Myocyte (in vitro differentiated cells): ENCODE data around the gene GDF11. TPM values are rescaled to one million over a fixed set of nuclear protein-coding genes. Genes with fewer than 3 reads are reported as not detected.
"Not testable (repeated sequence)": the region's sequence is repeated elsewhere in the genome, so short reads cannot be mapped to it uniquely, and the experiment has no call there.

ENCODE experiments used
- DNase-seq: peaks from one replicate; pipeline ENCODE4 v3.0.0-alpha.2; 2012; ENCODE audit warnings: low read depth
- total RNA-seq: library from RNA; depleted of rRNA; stranded (reverse); fragments of >200 nt; gene quantifications from 2 replicates; pipeline ENCODE4 v1.2.3, GENCODE V29; 2014

The GDF11 gene
- total RNA-seq, 1 donor from 2014 or later = 6.6 TPM

DNA sequence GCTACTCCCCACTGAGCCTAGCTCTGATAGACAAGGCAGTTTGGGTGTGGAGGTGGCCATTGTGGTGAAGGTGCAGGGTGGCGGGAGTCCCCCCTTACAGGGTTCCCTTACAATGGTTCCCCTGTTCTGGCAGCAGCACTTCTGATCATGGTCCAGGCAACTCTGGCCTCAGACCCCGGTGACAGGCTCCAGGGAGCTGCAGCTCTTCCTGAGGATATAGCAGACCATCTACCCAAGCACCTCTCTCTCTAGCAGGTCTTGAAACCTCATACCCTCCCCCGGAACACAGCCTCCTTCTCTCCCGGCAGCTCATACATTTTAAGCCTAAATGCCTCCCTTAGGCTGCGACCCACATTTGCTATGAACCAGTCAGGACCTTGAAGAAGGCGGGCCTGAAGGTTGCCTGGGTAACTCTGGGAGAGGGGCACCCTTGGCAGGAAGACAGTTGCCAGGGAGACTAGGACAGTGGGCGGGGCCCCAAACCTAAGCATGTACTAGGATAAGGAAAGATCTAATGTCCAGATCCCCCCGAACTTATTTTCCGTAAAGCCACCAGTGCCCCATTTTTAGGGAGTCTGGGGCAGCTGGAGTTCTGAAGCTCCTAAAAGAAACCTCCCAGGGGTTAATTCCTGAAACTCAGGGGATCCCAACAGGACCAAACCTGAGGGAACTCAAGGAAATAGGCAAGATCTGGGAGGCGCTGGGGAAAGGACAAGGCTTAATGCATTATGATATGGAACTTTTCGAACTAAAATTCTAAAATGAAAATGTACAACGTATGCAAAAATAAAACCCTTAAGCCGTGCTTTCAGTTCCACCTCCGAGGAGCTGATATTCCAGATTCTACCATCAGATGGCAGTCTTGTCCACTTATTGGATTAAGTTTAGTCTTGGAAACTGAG lies 4.5 kb upstream of the GDF11 start:
- DNase-seq = peak; percentile 90

DNA sequence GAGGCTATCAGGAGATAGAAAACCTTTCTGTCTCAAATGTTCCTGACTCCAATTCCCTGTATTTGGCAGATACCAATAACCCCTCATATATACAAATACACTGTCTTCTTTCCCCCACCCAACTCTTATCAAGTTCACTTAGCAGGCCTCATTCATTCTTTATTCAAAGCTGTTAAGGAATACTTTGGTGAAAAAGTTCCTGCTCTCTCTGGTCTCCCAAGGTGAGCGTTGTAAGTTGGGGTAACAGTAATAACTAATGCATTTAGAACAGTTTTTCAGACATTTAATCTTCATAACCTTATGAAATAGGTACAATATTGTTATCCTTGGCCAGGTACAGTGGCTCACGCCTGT lies 3.9 kb upstream of the GDF11 start:
- DNase-seq = no peak

DNA sequence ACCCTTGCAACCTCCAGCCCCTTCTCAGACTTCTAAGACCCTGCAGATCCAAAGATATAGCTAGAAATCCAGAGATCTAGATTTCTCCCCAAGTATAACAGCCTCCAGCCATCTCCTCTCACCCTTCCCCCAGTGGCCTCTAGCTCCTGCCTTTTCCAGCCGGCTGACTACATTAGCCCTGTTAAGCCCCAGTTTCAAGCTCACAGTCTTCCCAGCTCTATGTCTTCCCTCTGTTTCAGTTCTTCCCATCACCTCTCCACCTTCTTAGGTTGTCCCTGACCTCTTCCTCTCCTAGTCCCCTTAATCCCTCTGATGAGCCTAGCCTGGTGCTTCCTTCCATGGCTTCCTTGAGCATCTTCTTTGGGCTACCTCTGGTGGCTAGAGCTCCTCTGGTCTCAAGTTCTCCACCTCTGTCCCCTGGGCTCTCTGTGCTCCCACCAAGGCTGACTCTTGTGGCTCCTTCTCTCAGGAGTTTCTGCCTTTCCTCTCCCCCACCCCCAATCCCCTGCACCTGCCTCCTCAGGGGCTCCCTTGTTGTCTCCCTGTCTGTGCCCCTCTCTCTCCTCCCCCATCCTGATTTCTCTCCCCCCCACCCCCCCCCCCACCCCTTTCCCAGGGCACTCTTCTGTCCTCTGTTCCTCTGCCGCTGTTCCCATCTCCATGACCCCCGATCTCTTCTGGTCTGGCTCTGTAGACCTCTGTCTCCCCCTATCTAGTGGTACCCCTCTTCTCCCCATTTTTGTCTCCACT lies 816 bp upstream of the GDF11 start:
- no peak for DNase-seq

DNA sequence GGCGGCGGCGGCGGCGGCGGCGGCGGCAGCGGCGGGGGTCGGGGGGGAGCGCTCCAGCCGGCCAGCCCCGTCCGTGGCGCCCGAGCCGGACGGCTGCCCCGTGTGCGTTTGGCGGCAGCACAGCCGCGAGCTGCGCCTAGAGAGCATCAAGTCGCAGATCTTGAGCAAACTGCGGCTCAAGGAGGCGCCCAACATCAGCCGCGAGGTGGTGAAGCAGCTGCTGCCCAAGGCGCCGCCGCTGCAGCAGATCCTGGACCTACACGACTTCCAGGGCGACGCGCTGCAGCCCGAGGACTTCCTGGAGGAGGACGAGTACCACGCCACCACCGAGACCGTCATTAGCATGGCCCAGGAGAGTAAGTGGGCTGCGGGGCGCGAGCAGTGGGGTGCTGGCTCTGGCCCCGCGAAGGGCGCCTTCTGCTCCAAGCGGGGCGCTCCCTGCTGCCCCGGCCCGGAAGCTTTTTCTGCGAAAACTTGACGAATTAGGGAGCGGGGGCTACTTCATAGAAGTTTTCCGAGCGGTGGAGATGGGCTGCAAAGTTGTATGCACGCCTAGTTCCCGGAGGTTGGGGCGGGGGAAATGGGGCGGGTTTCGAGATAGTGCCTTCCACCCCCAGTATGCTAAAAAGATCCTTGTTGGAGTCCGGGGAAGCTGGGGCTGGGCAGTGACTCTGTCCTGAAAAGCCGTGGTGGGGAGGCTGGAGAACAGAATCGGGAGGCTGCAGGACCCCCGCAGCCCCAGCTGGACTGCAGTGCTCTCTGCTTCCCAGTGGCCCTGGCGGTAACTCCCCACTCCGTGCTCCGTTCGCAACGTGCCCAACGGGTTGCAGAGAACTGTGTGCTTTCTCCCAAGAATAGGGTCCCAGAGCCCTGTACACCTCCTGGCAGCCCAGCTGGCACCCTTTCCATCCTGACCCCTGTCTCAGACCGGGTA lies 751 bp downstream of the GDF11 start:
- peak; percentile 76 for DNase-seq

DNA sequence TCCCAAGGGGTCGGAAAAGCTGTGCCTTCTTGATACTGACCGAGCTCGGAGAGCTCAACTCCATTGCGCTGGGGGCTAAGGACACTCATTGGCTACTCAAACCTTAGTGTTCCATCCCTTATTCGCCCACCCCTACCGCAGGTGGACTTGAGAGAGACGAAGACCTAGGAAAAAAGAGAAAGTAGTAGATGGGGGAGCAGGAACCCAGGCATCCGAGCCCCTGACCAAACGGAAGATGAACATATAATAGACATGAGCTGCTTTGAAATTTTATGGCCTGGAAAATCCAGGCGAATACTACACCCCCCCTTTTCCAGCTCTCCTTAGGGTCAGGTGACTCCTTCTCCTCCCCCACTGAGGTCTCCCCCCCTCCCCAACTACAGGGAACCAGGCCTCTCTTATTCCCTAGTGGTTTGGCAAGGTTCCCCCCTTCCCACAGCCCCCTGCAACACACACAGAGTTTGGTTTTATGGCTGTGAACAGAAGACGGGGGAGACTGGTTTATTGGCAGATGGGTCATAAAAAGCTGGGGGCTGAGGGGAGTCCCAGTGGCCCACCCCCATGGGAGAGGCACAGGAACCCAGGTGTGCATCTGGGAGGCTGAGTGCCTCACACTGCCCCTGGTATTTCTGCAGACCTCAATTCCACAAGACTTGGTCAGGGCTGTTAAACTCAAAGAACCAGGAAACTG lies 1.6 kb downstream of the GDF11 start:
- DNase-seq = no peak

DNA sequence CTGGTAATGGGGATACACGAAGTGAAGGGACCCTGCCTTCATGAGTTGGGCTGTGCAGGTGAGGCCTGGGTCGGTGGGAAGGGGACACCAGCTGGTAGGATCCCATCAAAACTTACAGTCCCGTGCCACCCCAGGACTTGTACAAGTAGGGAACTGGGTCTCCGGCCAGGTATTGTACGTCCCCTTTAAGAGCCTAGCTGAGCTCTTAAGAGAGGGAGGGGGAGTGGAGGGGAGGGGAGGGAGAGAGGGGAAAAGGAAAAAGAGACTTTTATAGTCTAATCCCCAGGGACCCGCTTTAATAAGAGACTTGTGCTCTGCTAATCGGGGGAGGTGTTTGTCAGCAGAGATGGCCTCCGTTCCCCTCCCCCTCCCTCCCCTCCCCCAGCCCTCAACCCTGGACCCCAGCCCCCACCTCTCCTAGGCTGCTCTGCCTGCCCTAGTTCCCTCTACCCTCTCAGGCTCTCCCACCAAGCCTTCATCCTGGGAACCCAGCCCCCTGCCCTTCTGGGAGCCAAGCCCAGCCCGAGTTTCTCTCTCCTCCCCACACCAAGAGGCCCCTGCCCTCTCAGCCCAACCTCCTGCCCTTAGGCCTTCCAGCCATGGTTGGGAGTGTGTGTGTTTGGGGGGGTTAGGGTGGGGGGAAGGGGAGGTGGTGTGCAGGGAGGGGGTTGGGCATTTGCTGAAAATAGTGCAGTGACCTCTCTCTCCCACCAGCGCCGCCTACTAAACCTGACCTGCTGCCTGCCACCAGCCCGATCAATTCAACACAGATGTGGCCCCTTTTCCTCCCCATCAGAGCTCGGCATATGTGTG lies 2.6 kb downstream of the GDF11 start:
- DNase-seq = peak; percentile 25

DNA sequence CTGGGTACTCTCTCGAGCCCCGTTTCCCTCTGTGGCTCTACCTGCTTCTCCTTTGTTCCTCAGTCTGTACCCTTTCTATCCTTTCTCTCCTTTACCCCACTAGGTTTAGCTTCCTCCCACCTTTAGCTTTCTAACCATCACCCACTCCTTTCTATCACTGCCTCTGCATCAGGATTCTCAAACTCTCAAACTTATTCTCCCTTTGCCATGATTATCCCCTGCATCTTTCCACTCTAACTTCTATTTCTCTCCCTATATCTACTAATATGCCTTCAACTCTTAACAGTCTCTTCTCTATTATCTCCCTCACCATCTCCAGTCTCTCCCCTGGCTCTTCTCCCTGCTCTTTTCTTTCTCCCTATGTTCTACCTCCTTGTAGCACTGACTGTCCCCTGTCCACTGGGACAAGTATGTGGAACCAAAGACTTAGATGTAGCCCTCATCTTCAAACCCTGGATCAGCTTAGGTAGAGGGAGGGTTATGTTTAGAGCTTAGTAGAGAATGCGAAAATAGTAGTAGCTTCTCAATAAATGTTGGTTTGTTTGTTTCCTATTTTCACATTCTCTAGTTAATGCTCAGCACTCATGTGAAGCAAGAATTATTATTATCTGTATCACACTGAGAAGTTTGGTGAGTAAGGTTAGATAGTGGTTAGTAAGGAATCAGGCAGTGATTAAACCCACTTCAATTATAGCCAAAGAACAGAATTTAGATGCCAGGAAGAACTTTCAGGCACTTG lies 3.4 kb downstream of the GDF11 start:
- DNase-seq = no peak

DNA sequence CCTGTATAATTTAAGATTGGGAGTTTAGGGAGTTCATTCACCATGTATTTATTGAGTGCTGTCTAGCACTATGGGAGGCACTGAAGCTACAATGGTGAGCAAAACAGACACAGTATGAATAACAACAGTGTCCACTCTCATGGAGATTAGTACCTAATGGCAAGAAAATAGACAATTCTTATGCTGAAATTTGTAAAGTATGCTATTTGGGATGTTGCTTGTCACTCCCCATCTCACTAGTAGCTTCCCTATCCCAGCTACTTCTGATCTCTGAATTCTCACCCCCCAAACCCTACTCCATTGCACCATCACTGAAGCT lies 4.0 kb downstream of the GDF11 start:
- no peak for DNase-seq

DNA sequence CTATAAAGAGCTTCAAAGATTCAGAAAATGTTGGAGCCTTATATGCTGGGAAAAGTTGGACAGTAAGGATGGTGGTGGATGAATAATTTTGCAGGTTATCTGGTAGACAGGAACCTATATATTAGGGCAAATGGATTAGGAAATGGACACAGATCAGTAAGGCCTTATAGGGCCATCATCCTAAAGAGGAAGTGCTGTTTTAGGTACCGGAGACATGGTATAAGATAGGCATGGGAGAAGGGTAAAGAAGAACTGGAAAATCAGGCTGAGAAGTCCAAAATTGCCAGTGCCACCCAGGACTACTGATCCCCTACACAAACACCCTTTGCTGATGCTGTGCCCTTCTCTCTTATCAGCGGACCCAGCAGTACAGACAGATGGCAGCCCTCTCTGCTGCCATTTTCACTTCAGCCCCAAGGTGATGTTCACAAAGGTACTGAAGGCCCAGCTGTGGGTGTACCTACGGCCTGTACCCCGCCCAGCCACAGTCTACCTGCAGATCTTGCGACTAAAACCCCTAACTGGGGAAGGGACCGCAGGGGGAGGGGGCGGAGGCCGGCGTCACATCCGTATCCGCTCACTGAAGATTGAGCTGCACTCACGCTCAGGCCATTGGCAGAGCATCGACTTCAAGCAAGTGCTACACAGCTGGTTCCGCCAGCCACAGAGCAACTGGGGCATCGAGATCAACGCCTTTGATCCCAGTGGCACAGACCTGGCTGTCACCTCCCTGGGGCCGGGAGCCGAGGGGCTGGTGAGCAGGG lies 5.5 kb downstream of the GDF11 start:
- no peak for DNase-seq

DNA sequence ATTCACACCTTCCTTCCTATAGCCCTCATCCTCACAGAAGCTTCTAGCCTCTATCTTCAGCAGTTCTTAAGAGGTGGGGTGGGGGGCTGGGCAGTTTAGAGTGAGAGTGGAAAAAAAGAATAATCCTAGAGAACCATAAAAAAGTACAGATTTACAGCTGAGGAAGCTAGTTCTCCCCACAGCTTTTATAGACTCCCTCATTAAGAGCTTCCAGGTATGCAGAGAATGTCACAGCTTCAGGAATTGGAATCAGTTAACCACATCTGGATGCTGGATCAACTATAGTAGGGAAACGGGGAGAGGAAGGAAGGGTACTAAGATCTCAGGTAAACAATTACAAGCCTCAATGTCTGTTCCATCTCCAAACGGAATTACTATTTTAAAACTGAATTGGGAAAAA lies 12.3 kb downstream of the GDF11 start:
- DNase-seq = no peak

DNA sequence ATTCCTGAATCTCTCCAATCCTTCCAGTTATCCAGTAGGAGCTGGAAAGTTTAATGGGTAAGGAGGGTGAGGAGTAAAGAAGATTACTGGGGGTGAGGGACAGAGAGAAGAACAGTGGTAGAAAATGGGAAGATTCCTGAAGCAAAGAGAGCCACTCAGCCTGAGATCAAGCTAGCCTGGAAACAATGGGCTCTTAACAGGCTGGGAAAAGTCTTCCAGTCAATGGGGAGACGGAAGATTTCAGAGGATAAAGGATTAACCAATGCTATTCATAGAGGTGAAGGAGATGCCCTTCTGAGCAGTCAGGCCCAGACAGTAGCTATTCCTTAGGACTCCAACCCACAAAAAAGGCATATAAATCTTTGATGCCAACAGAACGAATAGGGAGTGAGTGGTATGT lies 14.8 kb downstream of the GDF11 start:
- DNase-seq = no peak

DNA sequence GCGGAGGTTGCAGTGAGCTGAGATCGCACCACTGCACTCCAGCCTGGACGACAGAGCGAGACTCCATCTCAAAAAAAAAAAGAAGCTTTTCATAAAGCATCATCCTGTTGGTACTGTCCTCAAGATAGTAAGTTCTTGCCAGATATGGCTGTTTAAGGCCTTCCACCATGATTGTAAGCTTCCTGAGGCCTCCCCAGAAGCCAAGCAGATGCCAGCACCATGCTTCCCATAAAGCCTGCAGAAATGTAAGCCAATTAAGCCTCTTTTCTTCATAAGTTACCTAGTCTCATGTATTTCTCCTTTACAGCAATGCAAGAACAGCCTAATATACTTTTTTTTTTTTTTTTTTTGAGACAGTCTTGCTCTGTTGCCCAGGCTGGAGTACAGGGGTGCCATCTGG lies 15.7 kb downstream of the GDF11 start:
- DNase-seq = not testable (repeated sequence)

DNA sequence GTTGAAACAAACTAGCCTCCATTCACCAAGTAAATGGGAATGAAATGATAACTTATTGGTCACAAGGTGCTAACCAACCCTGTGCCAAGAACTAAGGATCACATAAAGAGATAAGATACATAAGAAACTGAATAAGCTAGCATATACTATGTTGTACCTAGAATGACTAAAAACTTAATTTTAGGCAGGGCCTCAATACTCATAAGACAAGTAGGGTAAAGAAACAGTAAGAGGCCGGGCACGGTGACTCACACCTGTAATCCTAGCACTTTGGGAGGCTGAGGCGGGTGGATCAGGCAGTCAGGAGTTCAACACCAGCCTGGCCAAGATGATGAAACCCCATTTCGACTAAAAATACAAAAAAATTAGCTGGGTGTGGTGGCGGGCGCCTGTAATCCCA lies 17.7 kb downstream of the GDF11 start:
- DNase-seq = no peak

DNA sequence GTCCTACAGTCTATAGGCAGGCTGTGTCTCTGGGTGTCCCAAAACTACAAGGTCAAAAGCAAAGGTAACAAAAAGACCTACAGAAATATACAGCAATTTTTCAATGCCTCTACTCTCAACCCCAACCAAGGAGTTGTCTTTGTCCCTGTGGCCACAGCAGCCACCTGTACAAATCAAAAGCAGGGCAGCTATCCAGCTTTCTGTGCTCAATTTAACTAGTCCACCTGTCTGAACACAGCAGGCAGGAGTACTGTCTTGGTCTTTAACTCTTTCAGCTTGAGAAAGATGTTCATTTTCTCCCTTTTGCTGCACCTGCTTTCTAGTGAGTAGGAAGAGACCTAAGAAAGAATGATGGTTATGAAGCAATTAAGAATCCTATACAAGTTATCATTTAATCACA lies 19.7 kb downstream of the GDF11 start:
- no peak for DNase-seq

DNA sequence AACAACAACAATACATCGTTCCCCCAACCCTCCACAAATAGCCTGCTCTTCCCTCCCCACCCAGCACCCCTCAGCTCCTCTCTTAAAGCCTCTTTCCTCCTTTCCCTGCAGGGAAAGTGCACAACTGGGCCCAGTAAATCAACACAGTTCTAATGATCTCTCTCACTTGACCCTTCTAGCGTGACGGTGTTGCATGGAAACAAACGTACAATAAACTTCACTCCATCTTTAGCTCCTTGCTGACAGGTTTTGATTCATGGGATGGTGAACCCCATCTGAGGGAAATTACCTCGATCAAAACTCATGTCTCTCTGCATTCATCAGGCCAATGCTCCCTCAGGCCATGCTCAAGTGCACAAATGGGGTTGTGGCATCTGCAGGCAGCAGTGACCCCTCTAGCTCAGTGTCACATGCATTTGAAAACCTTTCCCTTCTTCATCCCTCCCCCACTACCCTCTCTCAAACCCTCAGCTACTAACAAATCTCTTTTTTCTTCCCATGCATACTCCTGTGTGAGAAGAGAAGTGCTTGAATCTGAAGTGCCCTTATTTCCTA lies 22.9 kb downstream of the GDF11 start:
- no peak for DNase-seq

DNA sequence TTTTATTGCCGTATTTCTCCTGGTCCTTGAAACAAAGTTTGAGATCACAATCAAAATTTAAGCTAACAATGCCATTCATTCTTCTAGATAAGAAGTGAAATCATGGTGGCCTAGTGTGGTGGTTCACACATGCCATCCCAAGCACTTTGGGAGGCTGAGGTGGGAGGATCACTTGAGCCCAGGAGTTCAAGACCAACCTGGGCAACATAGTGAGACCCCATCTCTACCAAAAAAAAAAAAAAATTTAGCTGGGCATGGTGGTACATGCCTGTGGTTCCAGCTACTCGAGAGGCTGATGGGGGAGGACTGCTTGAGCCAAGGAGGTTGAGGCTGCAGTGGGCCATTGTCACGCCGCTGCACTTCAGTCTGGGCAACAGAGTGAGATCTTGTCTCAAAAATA lies 24.2 kb downstream of the GDF11 start:
- DNase-seq = no peak

DNA sequence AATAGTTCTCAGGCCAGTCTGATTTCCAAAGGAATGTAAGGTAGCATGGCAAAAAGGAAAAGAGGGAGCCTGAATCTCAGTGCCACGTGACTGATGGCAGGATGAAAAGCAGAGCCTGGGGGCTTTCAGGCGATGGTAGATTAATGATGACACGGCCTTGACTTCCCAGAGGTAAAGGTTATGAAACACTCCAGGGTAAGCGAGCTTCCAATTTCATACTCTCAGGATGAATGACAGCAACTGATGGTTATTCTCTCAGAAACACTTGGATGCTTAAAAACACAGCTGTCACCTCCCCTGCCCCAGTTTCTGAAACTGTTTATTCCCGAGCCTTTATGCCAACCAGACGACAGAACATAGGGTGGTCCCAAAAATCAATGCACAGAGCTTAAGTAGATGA lies 28.8 kb downstream of the GDF11 start:
- peak; percentile 75 for DNase-seq

DNA sequence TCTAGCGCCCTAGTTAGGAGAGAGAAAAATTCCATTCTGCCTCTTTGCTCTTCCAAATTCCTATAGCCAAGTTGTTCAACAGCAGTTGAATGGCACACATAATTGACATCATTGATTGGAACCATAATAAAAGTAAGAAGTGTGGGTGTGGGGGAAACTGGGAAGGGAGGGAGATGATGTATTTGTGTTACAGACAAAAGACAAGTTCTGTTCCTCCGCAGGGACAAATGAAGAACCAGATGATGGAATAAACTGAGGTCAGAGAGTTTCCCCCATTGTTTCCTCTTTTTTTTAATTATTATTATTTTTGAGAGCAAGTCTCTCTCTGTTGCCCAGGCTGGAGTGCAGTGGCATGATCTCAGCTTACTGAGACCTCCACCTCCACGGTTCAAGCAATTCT lies 34.9 kb downstream of the GDF11 start:
- DNase-seq = no peak

DNA sequence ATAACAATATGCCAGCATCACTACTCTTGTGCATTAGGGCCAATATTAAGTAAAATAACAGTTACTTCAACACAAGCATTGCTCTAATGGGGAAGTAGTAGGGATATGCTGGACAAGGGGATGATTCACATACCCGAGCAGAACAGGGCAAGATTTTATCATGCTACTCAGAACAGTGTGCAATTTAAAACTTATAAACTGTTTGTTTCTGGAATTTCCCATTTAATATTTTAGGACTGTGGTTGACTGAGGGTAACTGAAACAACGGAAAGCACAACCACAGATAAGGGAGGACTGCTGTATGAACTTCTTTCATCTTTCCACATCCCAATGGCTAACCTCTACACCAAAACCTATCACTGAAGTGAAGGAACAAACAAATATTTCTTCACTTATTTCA lies 37.8 kb downstream of the GDF11 start:
- no peak for DNase-seq
